PC-3 (cell line): Measurements from ENCODE around the gene JARID2.

ENCODE experiments used
- EZH2 ChIP-seq: fragments of 300-600 bp; sonication (generic); IDR thresholded peaks from one replicate; pipeline ENCODE4 v1.6.1; 2017; ENCODE audit warnings: antibody characterized with exemption, mild to moderate bottlenecking, low read length; ENCODE audit not compliant: unreplicated experiment
- TF ChIP-seq, protein P1 (sequence below): fragments of 300-600 bp; sonication (generic); conservative IDR thresholded peaks from 2 replicates; pipeline ENCODE4 v1.5.1; 2017; ENCODE audit warnings: antibody characterized with exemption, low read depth, mild to moderate bottlenecking, low read length

DNA sequence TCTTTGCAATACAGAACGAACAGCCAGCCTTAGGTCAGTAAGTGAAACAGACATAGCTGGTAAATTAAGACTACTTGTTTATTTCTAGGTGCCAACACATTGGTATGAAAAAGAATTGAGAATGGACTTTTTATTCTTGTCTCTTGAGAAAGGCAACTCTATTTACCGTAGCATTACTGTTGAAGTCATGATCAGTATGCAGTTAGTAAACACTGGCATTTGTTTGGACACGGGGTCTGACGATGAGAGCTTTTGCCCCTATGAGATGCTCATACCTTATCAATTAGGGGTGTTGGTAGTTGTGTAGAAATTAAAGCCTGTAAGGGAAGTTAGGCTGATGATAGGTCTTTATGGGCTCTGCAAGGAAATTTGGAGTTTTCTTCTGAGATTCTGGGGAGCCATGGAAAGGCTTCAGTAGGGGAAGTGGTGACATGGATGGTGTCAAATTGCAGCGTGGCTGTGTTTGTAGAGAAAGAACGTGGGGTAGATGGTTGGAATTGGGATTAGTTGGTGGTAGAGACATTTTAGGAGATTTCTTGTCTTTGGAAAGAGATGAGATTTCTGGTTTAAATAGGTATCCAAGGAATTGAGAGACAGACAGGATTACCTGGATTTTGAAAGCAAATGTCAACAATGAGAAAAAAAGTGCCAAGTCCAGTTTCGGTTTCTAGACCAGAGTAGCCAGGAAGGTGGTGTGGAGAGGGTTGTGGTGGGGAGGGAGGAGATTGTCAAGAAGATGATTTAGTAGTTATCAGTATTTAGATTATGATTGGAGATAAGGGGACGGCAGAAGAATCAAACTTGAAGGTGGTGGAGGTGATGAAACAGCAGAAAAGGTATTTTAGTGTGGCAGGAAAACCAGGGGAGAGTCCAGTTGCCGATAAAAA, 116.6 kb downstream of the JARID2 start:
- TF ChIP-seq, protein P1, sequence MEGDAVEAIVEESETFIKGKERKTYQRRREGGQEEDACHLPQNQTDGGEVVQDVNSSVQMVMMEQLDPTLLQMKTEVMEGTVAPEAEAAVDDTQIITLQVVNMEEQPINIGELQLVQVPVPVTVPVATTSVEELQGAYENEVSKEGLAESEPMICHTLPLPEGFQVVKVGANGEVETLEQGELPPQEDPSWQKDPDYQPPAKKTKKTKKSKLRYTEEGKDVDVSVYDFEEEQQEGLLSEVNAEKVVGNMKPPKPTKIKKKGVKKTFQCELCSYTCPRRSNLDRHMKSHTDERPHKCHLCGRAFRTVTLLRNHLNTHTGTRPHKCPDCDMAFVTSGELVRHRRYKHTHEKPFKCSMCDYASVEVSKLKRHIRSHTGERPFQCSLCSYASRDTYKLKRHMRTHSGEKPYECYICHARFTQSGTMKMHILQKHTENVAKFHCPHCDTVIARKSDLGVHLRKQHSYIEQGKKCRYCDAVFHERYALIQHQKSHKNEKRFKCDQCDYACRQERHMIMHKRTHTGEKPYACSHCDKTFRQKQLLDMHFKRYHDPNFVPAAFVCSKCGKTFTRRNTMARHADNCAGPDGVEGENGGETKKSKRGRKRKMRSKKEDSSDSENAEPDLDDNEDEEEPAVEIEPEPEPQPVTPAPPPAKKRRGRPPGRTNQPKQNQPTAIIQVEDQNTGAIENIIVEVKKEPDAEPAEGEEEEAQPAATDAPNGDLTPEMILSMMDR: no peak
- TF ChIP-seq EZH2: no peak
